ENCODE data around the gene SHB. TPM values are rescaled to one million over a fixed set of nuclear protein-coding genes. Genes with fewer than 3 reads are reported as not detected.

The SHB gene
- total RNA-seq, 1 donor from 2014 or later: 16.7 TPM

GRCh38 chr9:38064842-38065368 is 4.1 kb downstream of the SHB start:
- DNase-seq (ENCODE audit: extremely low spot score, unreplicated experiment): no peak
- H3K4me3 Mint-ChIP-seq (ENCODE audit: unreplicated experiment): peak overlapping the region; percentile 87
- H3K4me1 Mint-ChIP-seq (ENCODE audit: unreplicated experiment): peaks cover 63% of the 10 kb centered on the region
- TF ChIP-seq CTCF (IDR thresholded peaks at IDR 0.05): no peak
- no peak overlapping the region for H3K27ac Mint-ChIP-seq (ENCODE audit: unreplicated experiment)
- H3K27me3 Mint-ChIP-seq (ENCODE audit: unreplicated experiment): no peaks in the 10 kb centered on the region
- H3K9me3 Mint-ChIP-seq (ENCODE audit: unreplicated experiment): no peaks in the 10 kb centered on the region
- H3K36me3 Mint-ChIP-seq (ENCODE audit: unreplicated experiment): no peaks in the 10 kb centered on the region

- Mint-ChIP-seq H3K4me1 (ENCODE audit: unreplicated experiment) (peaks cover 69% of the 10 kb centered on the region), H3K9me3 (ENCODE audit: unreplicated experiment) (no peaks in the 10 kb centered on the region), H3K27ac (ENCODE audit: unreplicated experiment) (peak overlapping the region; percentile 82), H3K4me3 (ENCODE audit: unreplicated experiment) (peak overlapping the region; percentile 39), H3K36me3 (ENCODE audit: unreplicated experiment) (peaks cover 7% of the 10 kb centered on the region), H3K27me3 (ENCODE audit: unreplicated experiment) (no peaks in the 10 kb centered on the region)
- DNase-seq (ENCODE audit: extremely low spot score, unreplicated experiment): no peak
- TF ChIP-seq CTCF (IDR thresholded peaks at IDR 0.05): no peak
Observed at GRCh38 chr9:38063363-38063707, 5.7 kb downstream of the SHB start.

GRCh38 chr9:38062498-38063362 is 6.3 kb downstream of the SHB start:
- H3K9me3 Mint-ChIP-seq (ENCODE audit: unreplicated experiment): no peaks in the 10 kb centered on the region
- peaks cover 10% of the 10 kb centered on the region for H3K36me3 Mint-ChIP-seq (ENCODE audit: unreplicated experiment)
- peaks cover 75% of the 10 kb centered on the region for H3K4me1 Mint-ChIP-seq (ENCODE audit: unreplicated experiment)
- H3K27ac Mint-ChIP-seq (ENCODE audit: unreplicated experiment): peak overlapping the region; percentile 82
- no peaks in the 10 kb centered on the region for H3K27me3 Mint-ChIP-seq (ENCODE audit: unreplicated experiment)
- H3K4me3 Mint-ChIP-seq (ENCODE audit: unreplicated experiment): no peak overlapping the region
- no peak for TF ChIP-seq CTCF (IDR thresholded peaks at IDR 0.05)
- no peak for DNase-seq (ENCODE audit: extremely low spot score, unreplicated experiment)

- Mint-ChIP-seq H3K36me3 (ENCODE audit: unreplicated experiment) (peaks cover 10% of the 10 kb centered on the region), H3K27ac (ENCODE audit: unreplicated experiment) (peak overlapping the region; percentile 32), H3K27me3 (ENCODE audit: unreplicated experiment) (no peaks in the 10 kb centered on the region), H3K9me3 (ENCODE audit: unreplicated experiment) (no peaks in the 10 kb centered on the region), H3K4me3 (ENCODE audit: unreplicated experiment) (no peak overlapping the region), H3K4me1 (ENCODE audit: unreplicated experiment) (peaks cover 81% of the 10 kb centered on the region)
- DNase-seq (ENCODE audit: extremely low spot score, unreplicated experiment): no peak
- no peak for TF ChIP-seq CTCF (IDR thresholded peaks at IDR 0.05)
Observed at GRCh38 chr9:38062106-38062497, 6.9 kb downstream of the SHB start.

GRCh38 chr9:38061326-38061977 is 7.6 kb downstream of the SHB start:
- no peak for DNase-seq (ENCODE audit: extremely low spot score, unreplicated experiment)
- Mint-ChIP-seq H3K27me3 (ENCODE audit: unreplicated experiment) (no peaks in the 10 kb centered on the region), H3K36me3 (ENCODE audit: unreplicated experiment) (peaks cover 10% of the 10 kb centered on the region), H3K9me3 (ENCODE audit: unreplicated experiment) (no peaks in the 10 kb centered on the region), H3K4me1 (ENCODE audit: unreplicated experiment) (peaks cover 77% of the 10 kb centered on the region), H3K27ac (ENCODE audit: unreplicated experiment) (peak overlapping the region; percentile 32), H3K4me3 (ENCODE audit: unreplicated experiment) (no peak overlapping the region)
- TF ChIP-seq CTCF (IDR thresholded peaks at IDR 0.05): no peak

Measured in osteocyte (in vitro differentiated cells).